ENCODE data around the gene PNKD.

The PNKD gene, protein sequence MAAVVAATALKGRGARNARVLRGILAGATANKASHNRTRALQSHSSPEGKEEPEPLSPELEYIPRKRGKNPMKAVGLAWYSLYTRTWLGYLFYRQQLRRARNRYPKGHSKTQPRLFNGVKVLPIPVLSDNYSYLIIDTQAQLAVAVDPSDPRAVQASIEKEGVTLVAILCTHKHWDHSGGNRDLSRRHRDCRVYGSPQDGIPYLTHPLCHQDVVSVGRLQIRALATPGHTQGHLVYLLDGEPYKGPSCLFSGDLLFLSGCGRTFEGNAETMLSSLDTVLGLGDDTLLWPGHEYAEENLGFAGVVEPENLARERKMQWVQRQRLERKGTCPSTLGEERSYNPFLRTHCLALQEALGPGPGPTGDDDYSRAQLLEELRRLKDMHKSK

GRCh38 chr2:218269900-218270720, at the start of gene PNKD, which contains the start of gene AAMP:
TSS of gene PNKD (plus strand) at chr2:218270519. CDS start at chr2:218270536, 17 bp downstream.
TSS of gene AAMP (minus strand) at chr2:218270137. CDS start at chr2:218270086, 51 bp downstream.
- peak; percentile 99 for DNase-seq

DNA sequence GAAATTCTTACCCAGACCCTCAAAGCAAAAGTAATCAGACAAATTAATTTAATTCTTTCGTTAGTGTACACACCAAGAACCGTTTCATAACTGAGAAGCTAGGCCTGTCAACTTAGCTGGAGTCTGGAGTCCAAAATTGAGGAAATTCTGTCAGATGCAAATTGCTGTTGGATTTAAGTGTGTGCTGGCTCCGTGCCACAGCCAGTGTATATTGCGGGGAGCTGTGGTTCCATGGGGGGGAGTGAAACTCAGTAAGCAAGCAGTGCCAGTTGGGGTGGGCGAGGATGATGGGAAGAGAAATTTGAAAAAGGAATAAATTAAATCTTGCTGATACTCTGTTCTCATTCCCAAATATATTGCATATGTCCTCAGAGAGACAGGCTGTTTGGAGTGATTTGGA, 49.3 kb upstream of the PNKD start:
- DNase-seq: peak; percentile 19

DNA sequence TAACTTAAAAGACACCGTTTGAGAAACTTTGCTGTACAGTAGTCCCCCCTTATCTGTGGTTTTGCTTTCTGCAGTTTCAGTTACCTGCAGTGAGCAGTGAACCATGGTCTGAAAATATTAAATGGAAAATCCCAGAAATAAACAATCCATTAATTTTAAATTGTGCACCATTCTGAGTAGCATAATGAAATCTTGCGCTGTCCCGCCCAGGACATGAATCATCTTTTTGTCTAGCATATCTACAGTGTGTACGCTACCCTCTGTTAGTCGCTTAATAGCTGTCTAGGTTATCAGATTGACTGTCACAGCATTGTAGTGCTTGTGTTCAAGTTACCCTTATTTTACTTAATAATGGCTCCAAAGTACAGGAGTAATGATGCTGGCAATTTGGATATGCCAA, 47.3 kb upstream of the PNKD start:
- DNase-seq: no peak

DNA sequence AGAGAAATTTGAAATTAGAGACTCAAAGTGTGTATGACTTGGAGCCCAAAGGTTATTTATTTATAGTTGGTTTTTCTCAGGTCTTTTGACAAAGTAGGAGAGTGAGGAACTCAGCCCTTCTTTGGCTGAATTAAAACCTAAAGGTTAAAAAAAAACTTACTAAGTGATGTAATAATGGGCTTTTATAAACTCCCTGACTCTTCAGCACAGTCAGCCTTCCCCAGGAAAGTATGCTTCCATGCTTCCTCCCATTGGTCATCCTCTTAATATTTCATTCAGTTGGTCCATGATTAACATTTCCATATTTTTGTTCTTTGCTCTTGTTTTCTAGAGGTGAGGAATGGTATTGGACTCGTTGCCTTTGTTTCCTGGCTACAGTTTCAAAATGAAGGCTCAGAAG, 46.1 kb upstream of the PNKD start:
- no peak for DNase-seq

- no peak for DNase-seq
Observed at GRCh38 chr2:218226903-218227302, 43.4 kb upstream of the PNKD start.

GRCh38 chr2:218228366-218229090, 41.8 kb upstream of the PNKD start:
- no peak for DNase-seq

DNA sequence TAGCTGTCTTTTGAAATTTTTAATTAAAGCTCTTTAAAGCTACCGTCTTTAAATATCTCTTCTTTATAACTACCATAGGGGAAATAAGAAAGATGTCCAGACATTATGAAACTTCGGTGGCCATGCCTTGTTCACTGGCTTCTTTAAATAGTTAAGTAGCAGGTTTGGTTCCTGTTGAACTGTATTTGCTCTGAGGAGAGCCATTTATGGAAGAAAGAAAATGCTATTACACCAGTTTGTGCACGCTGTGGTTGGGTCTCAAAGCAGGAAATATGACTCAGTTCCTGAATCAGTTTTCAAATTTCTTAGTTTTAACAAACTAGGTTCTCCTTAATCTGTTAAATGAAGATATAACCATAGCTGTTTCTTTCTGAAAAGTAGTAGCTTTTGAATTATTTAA, 41.1 kb upstream of the PNKD start:
- DNase-seq: peak; percentile 97

- DNase-seq: no peak
Observed at GRCh38 chr2:218229851-218230250, 40.5 kb upstream of the PNKD start.

GRCh38 chr2:218230882-218231281, 39.4 kb upstream of the PNKD start:
- DNase-seq: peak; percentile 34

DNA sequence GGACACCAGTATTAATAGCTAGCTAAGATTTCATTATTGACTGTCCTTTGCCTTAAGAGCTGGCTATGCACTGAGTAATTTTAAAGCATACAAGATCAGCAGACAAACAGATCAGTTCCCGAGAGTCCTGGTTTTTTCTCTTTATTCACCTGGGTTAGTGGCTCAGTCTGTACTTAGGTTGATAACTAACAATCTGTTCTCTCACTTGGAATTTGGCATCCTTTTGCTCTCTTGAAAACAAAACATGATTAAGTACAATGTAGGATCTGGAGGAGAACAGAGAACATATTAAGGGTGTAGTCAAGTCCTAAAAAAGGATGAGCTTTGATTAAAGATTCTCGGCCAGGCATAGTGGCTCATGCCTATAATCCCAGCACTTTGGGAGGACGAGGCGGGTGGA, 36.8 kb upstream of the PNKD start:
- DNase-seq: no peak

DNA sequence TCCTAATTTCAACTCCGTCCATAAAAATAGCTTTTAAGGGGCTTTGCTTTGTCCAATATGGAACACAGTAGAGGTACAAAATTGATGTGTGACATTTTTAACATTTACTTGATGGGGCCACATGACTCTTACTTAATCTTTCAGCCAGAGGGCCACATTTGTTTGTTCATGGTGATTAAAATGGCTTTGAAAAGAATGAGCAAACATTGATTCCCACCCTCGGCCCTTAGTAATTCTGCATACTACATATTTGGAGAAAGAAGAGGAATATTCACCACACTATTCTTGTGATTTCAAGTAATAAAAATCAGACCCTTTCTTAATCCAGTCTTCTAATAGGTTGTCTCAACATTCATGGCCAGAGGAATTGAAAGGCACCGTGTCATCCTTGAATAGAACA, 35.8 kb upstream of the PNKD start:
- no peak for DNase-seq

DNA sequence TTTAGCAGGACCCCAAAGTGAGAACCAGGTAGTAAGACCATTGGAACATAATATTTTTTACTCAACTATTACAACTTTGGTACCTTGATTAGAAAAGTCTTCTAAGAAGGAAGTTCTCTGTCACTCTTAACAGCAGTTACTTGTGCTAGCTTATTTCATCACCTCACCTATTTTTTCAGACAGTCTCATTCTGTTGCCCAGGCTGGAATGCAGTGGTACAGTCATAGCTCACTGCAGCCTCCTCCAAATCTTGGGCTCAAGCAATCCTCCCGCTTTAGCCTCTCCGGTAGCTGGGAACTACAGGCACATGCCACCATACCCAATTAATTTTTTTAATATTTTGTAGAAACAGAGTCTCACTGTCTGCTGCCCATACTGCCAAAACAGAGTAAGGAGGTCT, 35.3 kb upstream of the PNKD start:
- DNase-seq: no peak

- DNase-seq: no peak
Observed at GRCh38 chr2:218236829-218237228, 33.5 kb upstream of the PNKD start.

DNA sequence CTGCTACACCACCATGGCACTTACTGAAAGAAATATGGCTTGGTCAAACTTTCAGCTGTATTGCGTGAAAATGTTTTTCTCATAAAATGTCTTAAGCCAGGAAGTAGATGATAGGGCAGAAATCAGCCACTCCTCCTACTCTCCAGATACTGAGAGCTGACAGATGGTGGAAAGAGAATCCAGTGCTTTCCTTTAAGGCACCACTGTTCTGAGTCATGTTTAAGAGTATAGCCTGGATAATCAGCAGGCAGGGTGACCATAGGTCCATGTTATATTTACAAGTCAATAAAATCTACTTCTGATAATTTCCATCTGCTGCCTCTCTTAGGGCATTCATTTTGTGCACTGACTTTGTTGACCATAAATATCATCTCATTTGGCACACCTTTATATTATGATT, 31.4 kb upstream of the PNKD start:
- no peak for DNase-seq

DNA sequence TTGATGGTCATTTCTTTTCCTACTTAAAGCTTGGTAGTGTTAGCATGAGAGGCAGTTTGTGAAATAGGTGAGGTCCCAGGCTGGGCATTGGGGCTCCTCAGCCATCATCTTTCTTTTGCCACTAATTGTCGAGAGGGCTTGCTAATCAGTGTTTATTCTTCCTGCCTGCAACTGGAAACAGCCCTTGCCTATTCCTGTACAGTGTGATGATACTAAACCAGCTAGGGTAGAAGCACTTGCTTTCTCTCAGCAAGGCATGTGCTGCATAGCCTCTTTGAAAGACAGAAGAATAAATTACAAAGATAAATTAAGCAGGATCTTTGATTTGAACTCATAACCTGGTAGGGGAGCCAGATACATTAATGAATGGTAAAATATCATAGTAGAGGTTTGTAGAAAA, 26.1 kb upstream of the PNKD start:
- no peak for DNase-seq

DNA sequence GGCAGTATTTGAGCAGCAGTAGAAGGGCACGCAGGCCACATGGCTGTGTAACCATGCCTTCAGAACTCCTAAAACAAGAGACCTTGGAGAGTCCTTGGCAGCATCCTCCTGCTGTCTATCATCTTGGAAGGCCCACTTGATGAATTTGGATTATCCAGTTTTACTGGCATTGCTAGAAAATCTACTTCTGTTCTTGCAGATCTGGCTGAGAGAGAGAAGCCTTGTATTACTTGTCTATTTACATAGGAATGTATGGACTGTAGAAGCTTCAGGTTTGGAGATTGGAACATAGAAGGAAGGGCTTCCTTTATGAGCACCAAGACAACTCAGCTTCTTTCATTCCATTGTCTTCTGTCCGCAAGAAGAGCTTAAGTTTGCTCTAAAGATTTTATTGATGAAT, 25.7 kb upstream of the PNKD start:
- no peak for DNase-seq

- DNase-seq: peak; percentile 27
Observed at GRCh38 chr2:218245214-218245613, 25.1 kb upstream of the PNKD start.

- DNase-seq: no peak
Observed at GRCh38 chr2:218249691-218250090, 20.6 kb upstream of the PNKD start.

GRCh38 chr2:218252509-218253231, 17.6 kb upstream of the PNKD start:
- peak; percentile 80 for DNase-seq

- DNase-seq: no peak
Observed at GRCh38 chr2:218253232-218253625, 17.1 kb upstream of the PNKD start.

GRCh38 chr2:218255446-218255845, 14.9 kb upstream of the PNKD start:
- no peak for DNase-seq

DNA sequence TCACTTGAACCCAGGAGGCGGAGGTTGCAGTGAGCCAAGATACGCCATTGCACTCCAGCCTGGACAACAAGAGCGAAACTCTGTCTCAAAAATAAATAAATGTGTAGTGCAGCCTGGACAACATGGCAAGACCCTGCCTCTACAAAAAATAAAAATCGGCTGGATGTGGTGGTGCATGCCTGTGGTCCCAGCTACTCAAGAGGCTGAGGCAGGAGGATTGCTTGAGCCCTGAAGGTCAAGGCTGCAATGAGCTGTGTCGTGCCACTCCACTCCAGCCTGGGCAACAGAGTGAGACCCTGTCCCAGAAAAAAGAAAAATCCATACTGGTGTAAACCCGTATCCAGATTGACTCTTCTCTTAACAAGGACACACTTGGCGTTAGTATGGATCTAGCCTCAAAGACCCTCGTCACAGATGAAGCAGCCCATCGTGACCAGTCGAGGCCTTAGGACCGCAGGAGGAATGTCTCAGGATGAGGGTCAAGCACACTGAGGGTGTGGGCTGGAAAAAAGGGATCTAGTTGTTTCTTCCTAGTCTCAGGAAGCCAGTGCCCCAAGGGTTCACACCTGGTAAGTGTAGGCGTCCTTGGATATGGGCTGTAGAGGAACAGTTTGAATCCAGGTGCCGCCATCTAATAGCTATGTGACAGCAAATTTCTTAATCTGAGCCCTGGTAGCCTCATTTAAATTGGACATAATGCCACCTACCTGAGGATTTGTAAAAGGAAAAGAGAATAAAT, 13.5 kb upstream of the PNKD start:
- DNase-seq: no peak
